Measurements from ENCODE around the gene PSMC2.

PSMC2 gene

DNA sequence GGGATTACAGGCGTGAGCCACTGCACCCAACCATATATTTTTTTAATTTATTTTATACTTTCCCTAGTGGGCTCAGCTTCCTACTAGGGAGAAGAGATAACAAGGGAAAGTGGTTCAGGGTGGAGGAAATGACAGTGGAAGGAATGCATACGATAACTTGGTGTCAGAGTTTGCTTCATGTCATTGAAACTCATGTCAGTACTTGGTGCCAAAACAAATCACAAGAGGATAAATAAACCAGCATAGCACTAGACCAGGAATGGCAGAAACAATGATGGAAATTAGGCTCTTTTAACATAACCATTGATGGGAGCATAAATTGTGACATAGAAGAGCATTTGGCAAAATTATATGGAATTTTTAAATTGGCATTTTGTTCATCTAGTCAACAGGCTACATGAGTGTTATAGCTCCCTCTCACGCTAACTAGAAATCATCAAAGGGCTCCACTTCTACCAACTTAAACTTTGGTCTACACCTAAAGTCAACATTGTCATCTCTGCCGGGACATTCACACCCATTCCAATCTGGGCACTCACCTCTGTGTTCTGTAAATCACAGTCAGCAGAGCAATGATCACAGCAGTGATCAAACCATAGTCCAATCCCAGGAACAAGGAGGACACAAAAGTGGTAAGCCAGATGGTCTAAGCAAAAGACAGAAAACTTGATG, 41.2 kb downstream of the PSMC2 start:
- TF ChIP-seq, protein P1, sequence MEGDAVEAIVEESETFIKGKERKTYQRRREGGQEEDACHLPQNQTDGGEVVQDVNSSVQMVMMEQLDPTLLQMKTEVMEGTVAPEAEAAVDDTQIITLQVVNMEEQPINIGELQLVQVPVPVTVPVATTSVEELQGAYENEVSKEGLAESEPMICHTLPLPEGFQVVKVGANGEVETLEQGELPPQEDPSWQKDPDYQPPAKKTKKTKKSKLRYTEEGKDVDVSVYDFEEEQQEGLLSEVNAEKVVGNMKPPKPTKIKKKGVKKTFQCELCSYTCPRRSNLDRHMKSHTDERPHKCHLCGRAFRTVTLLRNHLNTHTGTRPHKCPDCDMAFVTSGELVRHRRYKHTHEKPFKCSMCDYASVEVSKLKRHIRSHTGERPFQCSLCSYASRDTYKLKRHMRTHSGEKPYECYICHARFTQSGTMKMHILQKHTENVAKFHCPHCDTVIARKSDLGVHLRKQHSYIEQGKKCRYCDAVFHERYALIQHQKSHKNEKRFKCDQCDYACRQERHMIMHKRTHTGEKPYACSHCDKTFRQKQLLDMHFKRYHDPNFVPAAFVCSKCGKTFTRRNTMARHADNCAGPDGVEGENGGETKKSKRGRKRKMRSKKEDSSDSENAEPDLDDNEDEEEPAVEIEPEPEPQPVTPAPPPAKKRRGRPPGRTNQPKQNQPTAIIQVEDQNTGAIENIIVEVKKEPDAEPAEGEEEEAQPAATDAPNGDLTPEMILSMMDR (IDR thresholded peaks at IDR 0.05; ENCODE audit: borderline replicate concordance, insufficient read depth, low read depth, low read length): no peak

DNA sequence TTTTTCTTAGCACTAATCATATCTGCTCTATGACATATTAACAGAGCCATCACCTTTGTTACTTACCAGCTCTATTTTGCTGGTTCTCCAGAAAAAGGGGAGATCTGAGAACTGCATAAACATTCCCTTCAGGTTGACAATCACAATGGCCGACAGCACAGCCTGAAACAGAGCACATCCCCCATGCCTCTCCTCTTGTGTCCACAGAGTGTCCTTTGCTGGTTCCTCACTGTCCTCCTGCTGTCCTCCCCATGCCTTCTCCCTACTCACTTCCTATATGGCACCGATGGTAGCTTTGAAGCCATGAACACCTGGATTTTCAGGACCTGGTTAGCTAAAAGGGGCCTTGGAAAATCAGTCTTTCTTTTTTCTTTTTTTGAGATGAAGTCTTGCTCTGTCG, 41.8 kb downstream of the PSMC2 start:
- H3K4me3 ChIP-seq (ENCODE audit: low read depth, low read length): no peak overlapping the region
- TF ChIP-seq, protein P1 (IDR thresholded peaks at IDR 0.05; ENCODE audit: borderline replicate concordance, insufficient read depth, low read depth, low read length): no peak

More for the DNA sequence above, 41.2 kb downstream of the PSMC2 start:
- H3K4me3 ChIP-seq (ENCODE audit: low read depth, low read length): no peak overlapping the region

DNA sequence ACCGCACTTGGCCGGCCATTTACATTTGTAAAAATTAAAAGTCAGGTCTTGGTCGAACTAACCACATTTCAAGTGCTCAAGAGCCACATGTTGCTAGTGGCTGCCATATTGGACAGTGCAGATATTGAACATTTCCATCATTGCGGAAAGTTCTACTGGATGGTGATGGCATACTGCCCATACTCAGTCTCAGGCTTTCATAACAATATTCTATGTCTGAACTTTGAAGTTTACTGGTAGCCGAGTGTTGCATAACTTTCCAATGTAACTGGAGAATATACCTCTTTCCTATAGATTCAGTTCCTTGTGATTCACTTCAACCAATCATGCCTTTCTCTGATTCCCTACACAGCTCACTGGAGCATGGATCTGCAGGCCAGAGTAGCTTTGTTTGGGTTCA, 43.7 kb downstream of the PSMC2 start:
- TF ChIP-seq, protein P1 (IDR thresholded peaks at IDR 0.05; ENCODE audit: borderline replicate concordance, insufficient read depth, low read depth, low read length): no peak
- H3K4me3 ChIP-seq (ENCODE audit: low read depth, low read length): no peak overlapping the region

DNA sequence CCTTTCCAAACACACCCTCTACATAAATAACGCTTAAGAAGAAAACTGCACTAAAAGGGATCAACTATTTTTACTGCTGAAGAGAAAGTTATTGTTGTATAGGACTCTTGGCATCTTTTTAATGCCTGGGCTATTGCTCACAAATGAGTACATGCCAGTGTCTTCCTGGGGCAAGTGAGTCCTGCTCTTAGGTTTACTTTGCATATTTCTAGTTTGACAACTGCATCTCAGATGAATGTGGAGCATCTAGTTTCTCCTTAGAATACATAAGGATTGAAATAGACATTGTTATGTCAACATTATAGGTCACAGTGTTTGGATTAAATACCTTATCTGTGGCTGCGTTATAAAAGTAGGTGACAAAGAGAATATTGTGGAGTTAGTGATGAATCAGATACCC, 44.5 kb downstream of the PSMC2 start:
- TF ChIP-seq, protein P1 (IDR thresholded peaks at IDR 0.05; ENCODE audit: borderline replicate concordance, insufficient read depth, low read depth, low read length): no peak
- no peak overlapping the region for H3K4me3 ChIP-seq (ENCODE audit: low read depth, low read length)

DNA sequence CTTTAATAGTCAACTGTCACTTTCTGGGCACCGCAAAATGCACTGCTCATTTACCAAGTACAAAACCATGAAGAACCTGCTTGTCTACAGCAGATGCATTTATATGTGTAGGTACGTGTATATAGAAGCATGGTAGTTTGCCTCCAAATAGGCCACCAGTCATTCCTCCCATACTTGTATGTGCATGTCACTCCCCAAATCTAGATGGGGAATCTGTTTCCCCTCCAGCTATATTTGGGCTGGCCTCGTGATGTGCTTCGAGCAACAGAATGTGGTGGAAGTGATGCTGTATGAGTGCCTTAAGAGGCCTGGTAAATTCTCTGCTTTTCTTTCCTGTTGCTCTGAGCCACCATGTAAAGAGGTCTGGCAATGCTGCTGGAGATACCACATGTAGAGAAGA, 47.1 kb downstream of the PSMC2 start:
- no peak overlapping the region for H3K4me3 ChIP-seq (ENCODE audit: low read depth, low read length)
- TF ChIP-seq, protein P1 (IDR thresholded peaks at IDR 0.05; ENCODE audit: borderline replicate concordance, insufficient read depth, low read depth, low read length): no peak

DNA sequence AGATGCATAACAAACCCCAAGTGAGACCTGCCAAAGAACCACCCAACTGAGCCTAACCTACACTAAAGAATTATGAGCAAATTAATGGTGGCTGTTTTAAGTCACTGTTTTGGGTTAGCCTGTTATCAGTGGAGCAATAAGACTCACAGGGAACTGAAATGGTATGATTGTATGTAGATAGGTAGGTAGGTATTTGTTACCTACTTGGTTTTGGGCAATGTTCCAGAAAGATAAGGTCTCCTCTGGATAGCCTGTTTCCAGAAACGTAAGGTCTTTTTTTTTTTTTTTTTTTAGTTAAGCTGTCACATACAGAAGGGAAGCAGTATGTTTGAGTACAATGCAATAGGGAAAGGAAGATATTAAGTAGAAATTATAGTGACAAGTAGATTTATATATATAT, 47.6 kb downstream of the PSMC2 start:
- H3K4me3 ChIP-seq (ENCODE audit: low read depth, low read length): no peak overlapping the region
- TF ChIP-seq, protein P1 (IDR thresholded peaks at IDR 0.05; ENCODE audit: borderline replicate concordance, insufficient read depth, low read depth, low read length): no peak

DNA sequence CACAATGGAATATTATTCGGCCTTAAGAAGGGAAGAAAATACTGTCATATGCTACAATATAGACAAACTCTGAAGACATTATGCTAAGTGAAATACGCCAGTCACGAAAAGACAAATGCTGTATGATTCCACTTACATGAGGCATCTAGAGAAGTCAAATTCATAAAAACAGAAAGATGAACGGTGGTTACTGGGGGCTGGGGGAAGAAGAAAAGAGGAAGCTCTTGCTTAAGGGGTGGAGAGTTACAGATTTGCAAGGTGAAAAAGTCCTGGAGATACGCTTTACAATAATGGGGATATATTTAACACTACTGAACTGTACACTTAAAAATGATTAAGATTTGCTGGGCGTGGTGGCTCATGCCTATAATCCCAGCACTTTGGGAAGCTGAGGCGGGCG, 49.0 kb downstream of the PSMC2 start:
- no peak overlapping the region for H3K4me3 ChIP-seq (ENCODE audit: low read depth, low read length)
- TF ChIP-seq, protein P1 (IDR thresholded peaks at IDR 0.05; ENCODE audit: borderline replicate concordance, insufficient read depth, low read depth, low read length): no peak
